ENCODE results near the gene ABHD12.

Gene ABHD12

DNA sequence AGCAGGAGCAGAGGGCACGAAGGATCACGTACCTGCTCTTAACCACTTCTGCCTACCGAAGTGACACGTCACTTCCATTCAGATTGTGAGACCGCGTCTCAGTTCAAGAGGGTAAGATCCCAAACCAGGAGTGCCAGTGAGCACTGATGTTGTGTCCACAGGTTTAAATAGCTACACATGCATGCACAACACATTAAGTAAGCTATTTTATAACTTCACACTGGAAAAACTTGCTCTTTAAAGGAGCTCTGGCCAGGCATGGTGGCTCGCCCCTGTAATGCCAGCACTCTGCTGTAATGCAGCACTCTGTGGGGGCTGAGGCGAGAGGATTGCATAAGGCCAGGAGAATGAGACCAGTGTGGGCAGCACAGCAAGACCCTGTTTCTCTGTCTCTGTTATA is 21.1 kb downstream of the ABHD12 start:
- H3K4me3 Mint-ChIP-seq: no peak overlapping the region
- DNase-seq (no peak), ATAC-seq (no peak)
- no peak overlapping the region for H3K27ac Mint-ChIP-seq
- H3K27me3 Mint-ChIP-seq: no peaks in the 10 kb centered on the region
- H3K4me1 Mint-ChIP-seq: peaks cover 20% of the 10 kb centered on the region
- peaks cover 4 to 5% of the 10 kb centered on the region in 2 donors for H3K9me3 Mint-ChIP-seq

DNA sequence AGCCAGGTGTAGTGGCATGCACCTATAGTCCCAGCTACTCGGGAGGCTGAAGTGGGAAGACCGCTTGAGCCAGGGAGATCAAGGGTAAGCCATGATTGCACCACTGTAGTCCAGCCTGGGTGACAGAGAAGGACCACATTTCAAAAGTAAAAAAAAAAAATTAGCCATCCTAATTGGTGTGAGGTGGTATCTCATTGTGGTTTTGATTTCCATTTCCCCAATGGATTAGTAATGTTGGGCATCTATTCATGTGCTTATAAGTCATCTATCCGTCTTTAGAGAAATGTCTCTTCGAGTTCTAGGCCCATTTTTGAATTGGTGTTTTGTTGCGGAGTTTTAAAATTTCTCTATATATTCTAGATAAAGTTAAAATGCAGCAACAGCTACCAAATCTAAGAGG is 21.7 kb downstream of the ABHD12 start:
- ATAC-seq: no peak
- no peak overlapping the region for H3K27ac Mint-ChIP-seq
- no peak overlapping the region for H3K4me3 Mint-ChIP-seq
- H3K9me3 Mint-ChIP-seq: peaks cover 4 to 5% of the 10 kb centered on the region in 2 donors
- no peak for DNase-seq
- H3K27me3 Mint-ChIP-seq: no peaks in the 10 kb centered on the region
- peaks cover 18% of the 10 kb centered on the region for H3K4me1 Mint-ChIP-seq

DNA sequence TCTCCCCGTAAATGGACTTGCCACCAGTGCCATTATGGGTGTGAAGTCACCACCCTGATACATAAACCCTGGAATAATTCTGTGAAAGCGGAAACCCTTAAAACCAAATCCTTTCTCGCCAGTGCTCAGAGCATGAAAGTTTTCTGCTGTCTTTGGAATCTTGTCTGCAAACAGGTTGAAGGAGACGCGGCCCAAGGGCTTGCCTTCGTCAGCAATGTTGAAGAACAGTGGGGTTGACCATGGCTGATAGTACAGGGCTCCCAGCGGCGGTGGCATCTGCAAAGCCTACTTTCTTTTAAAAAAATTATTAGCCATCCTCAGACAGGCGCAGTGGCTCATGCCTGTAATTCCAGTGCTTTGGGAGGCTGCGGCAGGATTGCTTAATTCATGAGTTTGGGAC is 22.1 kb downstream of the ABHD12 start:
- ATAC-seq: no peak
- no peak for DNase-seq
- Mint-ChIP-seq H3K9me3 (peaks cover 4 to 5% of the 10 kb centered on the region in 2 donors), H3K27me3 (no peaks in the 10 kb centered on the region), H3K4me3 (no peak overlapping the region), H3K27ac (no peak overlapping the region), H3K4me1 (peaks cover 18% of the 10 kb centered on the region)

DNA sequence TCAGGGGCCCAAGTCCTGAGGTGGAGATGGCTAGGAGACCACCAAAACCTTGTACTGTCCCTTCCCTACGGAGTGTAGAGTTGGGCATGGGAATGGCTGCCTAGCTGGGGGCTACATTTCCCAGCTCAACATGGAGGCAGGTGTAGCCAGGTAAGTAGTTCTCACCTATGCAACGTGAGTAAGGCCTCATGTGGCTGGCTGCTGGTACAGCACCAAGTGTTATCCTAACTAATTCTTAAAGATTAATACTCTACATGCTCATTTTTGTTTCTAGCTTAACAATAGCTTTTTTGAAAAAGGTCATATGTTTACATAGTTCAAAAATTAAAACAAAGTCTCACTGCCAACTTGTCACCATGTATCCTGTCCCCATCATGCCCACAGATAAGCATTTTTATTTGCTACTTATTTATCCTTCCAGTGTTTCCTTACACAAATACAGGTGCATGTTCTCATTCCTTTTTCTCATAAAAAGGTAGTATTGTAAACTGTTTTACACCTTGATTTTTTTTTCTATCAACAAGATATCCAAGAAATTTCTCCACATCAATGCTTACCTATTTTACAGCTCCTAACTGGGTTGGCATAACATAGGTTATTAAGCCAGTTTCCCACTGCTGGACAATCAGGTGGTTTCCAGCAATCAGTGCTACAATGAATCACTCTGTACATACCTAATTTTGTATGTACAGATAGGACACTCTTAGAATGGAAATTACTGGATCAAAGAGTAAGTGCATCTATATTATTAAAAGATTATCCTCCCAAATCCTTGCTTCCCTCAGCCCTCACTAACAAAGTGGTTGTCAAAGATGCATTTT is 25.5 kb downstream of the ABHD12 start:
- Mint-ChIP-seq H3K27me3 (no peaks in the 10 kb centered on the region), H3K4me3 (no peak overlapping the region), H3K27ac (peak overlapping the region in 1 of 2 donors; percentile 86), H3K9me3 (peaks cover 4 to 5% of the 10 kb centered on the region in 2 donors), H3K4me1 (peaks cover under 1% of the 10 kb centered on the region)
- DNase-seq (no peak), ATAC-seq (no peak)

DNA sequence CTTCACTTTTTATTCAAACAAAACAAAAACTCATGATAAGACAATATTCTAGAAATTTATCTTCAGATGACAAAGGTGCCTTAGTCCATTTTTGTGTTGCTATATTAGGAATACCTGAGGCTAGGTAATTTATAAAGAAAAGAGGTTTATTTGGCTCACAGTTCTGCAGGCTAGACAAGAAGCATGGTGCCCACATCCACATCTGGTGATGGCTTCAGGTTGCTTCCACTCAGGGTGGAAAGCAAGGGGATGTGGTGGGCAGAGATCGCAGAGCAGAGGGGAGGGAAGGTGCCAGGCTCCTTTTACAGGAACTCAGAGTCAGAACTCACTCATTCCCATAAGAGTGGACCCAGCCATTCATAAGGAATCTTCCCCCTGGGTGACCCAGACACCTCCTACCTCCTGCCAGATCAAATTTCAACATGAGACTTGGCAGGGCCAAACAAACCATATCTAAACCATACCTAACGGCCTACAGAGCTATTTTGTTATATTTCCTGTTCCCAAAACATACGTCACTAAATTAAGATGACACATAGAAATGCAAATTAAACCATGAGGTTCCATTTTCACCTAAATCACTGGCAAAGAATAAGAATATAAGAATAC is 26.4 kb downstream of the ABHD12 start:
- H3K27me3 Mint-ChIP-seq: no peaks in the 10 kb centered on the region
- H3K4me1 Mint-ChIP-seq: no peaks in the 10 kb centered on the region
- H3K27ac Mint-ChIP-seq: no peak overlapping the region
- DNase-seq (no peak), ATAC-seq (no peak)
- no peak overlapping the region for H3K4me3 Mint-ChIP-seq
- H3K9me3 Mint-ChIP-seq: peaks cover 4 to 5% of the 10 kb centered on the region in 2 donors

DNA sequence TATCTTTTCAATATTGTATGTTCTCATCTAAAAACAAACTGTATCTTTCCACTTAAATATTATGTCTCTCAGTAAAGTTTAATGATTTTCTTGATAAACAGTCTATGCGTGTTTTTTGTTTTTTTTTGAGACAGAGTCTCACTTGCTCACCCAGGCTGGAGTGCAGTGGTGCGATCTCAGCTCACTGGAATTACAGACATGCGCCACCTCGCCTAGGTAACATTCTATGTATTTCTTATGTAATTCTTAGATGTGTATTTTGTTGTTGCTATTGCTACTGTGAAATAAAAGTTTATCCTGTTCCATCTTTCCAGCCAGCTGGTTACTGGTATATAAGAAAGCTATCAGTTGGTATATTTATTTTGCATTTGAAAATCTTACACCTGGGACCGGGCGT is 29.4 kb downstream of the ABHD12 start:
- peaks cover 15% of the 10 kb centered on the region for H3K4me1 Mint-ChIP-seq
- no peaks in the 10 kb centered on the region for H3K27me3 Mint-ChIP-seq
- H3K9me3 Mint-ChIP-seq: no peaks in the 10 kb centered on the region
- no peak for ATAC-seq
- DNase-seq: no peak
- H3K27ac Mint-ChIP-seq: no peak overlapping the region
- no peak overlapping the region for H3K4me3 Mint-ChIP-seq

GRCh38 chr20:25360631-25361286 is 29.9 kb downstream of the ABHD12 start:
- Mint-ChIP-seq H3K27ac (no peak overlapping the region), H3K4me3 (no peak overlapping the region), H3K9me3 (no peaks in the 10 kb centered on the region), H3K4me1 (peaks cover 21% of the 10 kb centered on the region), H3K27me3 (no peaks in the 10 kb centered on the region)
- DNase-seq (no peak), ATAC-seq (no peak)

DNA sequence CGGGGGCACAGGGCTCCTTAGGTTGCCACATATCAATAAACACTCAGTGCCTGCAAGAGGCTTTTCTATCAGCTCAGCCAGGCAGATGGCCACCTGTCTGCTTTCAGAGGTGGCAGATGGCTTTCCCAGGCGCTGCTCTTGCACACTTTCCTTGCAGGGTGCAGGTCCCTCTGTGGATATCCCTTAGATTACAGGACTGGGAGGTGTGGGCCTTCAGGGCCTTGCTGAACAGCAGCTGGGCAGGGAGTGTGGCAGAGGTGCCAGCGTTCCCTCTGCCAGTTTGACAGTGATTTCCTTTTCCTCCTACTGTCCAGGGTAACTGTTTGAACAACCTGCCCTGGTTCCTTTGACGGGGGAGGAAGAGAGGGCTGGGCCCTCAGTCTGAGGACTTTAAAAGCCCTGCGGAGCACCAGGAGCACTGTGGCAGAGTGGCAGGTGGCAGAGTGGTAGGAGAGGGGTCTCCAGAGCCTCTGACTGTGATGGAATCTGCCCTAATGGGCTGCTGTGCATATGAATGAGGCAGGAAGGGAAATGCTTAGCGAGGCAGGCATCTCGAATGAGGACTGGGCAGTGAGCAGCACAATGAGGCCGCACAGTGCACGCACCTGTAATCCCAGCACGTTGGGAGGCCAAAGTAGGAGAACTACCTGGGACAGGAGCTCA is 34.2 kb downstream of the ABHD12 start:
- no peaks in the 10 kb centered on the region for H3K27me3 Mint-ChIP-seq
- no peaks in the 10 kb centered on the region for H3K9me3 Mint-ChIP-seq
- no peak overlapping the region for H3K27ac Mint-ChIP-seq
- H3K4me3 Mint-ChIP-seq: no peak overlapping the region
- ATAC-seq: no peak
- no peak for DNase-seq
- H3K4me1 Mint-ChIP-seq: peaks cover 34% of the 10 kb centered on the region

DNA sequence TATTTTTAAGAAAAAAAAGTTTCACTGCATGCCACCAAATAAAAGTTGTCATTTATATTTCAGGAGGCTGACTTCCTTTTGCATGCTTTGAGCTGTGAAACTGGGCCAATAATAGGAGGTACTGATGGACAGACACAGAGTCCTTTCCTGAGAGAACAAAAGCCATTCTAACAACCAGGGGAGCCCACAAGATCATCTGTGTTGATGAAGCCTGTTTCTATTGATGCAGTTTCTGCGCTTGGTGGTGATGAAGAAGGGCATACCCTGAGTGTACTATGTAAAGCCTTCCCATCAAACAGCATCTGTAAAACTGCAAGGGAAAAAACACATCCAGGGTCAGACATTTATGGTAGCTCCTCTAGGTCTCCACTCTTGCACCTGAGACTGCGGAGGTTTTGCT is 34.8 kb downstream of the ABHD12 start:
- Mint-ChIP-seq H3K27me3 (no peaks in the 10 kb centered on the region), H3K9me3 (no peaks in the 10 kb centered on the region), H3K4me3 (no peak overlapping the region), H3K27ac (peak overlapping the region in 1 of 2 donors; percentile 74), H3K4me1 (peaks cover 34% of the 10 kb centered on the region)
- no peak for ATAC-seq
- no peak for DNase-seq

DNA sequence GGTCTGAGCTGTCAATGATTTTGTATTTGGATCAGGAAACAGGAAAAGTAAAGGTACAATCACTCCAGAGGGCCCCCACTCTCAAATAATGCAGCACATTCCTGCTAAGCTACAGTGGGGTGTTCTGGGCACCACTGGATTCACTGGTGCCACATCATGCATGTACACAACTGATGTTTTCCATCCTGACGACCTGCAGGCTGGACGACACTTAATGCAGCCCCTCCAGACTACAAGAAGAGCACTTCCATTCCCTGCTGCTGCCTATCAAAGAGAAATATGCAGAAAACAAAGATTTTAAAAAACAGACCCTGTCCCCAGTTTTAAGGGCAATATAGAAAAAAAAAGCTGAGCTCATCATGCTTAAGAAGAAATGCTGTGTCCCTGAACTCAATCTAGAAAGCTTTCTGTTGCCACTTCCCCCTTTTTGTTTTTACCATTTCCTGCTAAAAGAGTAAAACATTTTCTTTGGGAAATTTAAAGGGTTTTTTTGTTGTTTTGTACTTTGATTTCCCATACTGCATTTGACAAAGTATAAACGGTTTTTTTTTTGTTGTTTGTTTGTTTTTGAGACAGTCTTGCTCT is 35.5 kb downstream of the ABHD12 start:
- DNase-seq (no peak), ATAC-seq (no peak)

GRCh38 chr20:25353747-25354705 is 36.6 kb downstream of the ABHD12 start:
- DNase-seq (no peak), ATAC-seq (no peak)
- peaks cover 0 to 7% of the 10 kb centered on the region in 2 donors for H3K9me3 Mint-ChIP-seq
- peaks cover 34% of the 10 kb centered on the region for H3K4me1 Mint-ChIP-seq
- H3K27ac Mint-ChIP-seq: peak overlapping the region in 1 of 2 donors; percentile 1
- H3K27me3 Mint-ChIP-seq: no peaks in the 10 kb centered on the region
- no peak overlapping the region for H3K4me3 Mint-ChIP-seq

More for the DNA sequence above, 35.5 kb downstream of the ABHD12 start:
- Mint-ChIP-seq H3K4me3 (no peak overlapping the region), H3K27ac (no peak overlapping the region), H3K4me1 (peaks cover 34% of the 10 kb centered on the region), H3K27me3 (no peaks in the 10 kb centered on the region), H3K9me3 (peaks cover 0 to 2% of the 10 kb centered on the region in 2 donors)

GRCh38 chr20:25353353-25353746 is 37.3 kb downstream of the ABHD12 start:
- no peak for ATAC-seq
- no peaks in the 10 kb centered on the region for H3K27me3 Mint-ChIP-seq
- DNase-seq: no peak
- peaks cover 0 to 7% of the 10 kb centered on the region in 2 donors for H3K9me3 Mint-ChIP-seq
- no peak overlapping the region for H3K4me3 Mint-ChIP-seq
- H3K4me1 Mint-ChIP-seq: peaks cover 34% of the 10 kb centered on the region
- no peak overlapping the region for H3K27ac Mint-ChIP-seq

DNA sequence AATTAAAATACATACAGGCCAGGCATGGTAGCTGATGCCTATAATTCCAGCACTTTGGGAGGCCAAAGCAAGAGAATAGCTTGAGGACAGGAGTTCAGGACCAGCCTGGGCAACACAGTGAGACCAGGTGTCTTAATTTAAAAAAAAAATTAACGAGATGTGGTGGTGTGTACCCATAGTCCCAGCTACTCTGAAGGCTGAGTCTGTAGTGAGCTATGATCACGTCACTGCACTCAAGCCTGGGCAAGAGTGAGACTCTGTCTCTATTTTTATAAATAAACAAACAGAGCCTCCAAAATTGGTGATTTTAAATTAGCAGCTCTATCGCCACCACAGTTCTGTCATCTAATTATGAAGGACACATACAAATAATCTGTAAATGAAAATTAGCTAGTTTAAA is 37.9 kb downstream of the ABHD12 start:
- Mint-ChIP-seq H3K27me3 (no peaks in the 10 kb centered on the region), H3K27ac (no peak overlapping the region), H3K9me3 (peaks cover 0 to 7% of the 10 kb centered on the region in 2 donors), H3K4me1 (peaks cover 31% of the 10 kb centered on the region), H3K4me3 (no peak overlapping the region)
- ATAC-seq (no peak), DNase-seq (no peak)

DNA sequence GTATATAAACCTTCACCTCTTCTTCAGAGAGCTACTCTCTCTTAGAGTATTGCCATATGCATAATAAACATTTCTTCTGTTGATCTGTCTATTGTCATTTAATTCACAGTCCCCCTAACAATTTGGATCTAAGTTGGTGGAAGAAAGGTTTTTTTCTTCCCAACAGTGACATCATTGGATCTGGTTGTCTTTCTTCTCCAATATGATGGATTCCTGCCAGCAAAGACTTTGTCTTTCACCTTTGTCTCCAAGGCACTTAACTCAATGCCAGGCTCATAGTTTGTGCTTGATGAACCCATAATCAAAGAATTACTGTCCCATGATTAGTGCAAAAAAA is 39.6 kb downstream of the ABHD12 start:
- Mint-ChIP-seq H3K27me3 (no peaks in the 10 kb centered on the region), H3K4me3 (no peak overlapping the region), H3K27ac (no peak overlapping the region), H3K4me1 (peaks cover 21% of the 10 kb centered on the region), H3K9me3 (peaks cover 0 to 7% of the 10 kb centered on the region in 2 donors)
- DNase-seq: no peak
- ATAC-seq: no peak

All from stimulated activated naive CD8-positive, alpha-beta T cell treated with anti-CD3 and anti-CD28 coated beads, Interleukin-15, amount 100 ng/mL, for 72 hours (primary cell).